ENCODE measurements around the gene ZNF541.
A peak's percentile ranks its signal among the peaks of the same experiment; 100 is the strongest.

The ZNF541 gene
- 1.7 to 2.9 (median 2.4) reads per million in 4 donors for total RNA-seq

- peak; percentile 69 to 88 (median 80) for DNase-seq
Measured at GRCh38 chr19:47573071-47574026, at the start of gene ZNF541. TSS of gene ZNF541 (minus strand) at chr19:47573148. CDS start at chr19:47555856, 17,292 bp downstream.

- no peak for DNase-seq
Measured at GRCh38 chr19:47619763-47620162, 46.8 kb upstream of the ZNF541 start.

- DNase-seq: no peak
Measured at GRCh38 chr19:47618771-47619170, 45.8 kb upstream of the ZNF541 start.

- DNase-seq: no peak
Measured at GRCh38 chr19:47615714-47616113, 42.8 kb upstream of the ZNF541 start.

GRCh38 chr19:47615230-47615629 is 42.3 kb upstream of the ZNF541 start:
- no peak for DNase-seq

- no peak for DNase-seq
Measured at GRCh38 chr19:47614559-47614958, 41.6 kb upstream of the ZNF541 start.

- DNase-seq: no peak
Measured at GRCh38 chr19:47614021-47614295, 41.0 kb upstream of the ZNF541 start.

- DNase-seq: no peak
Measured at GRCh38 chr19:47613165-47614020, 40.4 kb upstream of the ZNF541 start.

GRCh38 chr19:47610902-47611301 is 38.0 kb upstream of the ZNF541 start:
- no peak for DNase-seq

GRCh38 chr19:47609906-47610894 is 37.3 kb upstream of the ZNF541 start:
- peak in 4 of 5 donors; percentile 35 to 52 (median 39) for DNase-seq

GRCh38 chr19:47608969-47609905 is 36.3 kb upstream of the ZNF541 start, which contains the start of gene BICRA:
TSS of gene BICRA (plus strand) at chr19:47609134. CDS start at chr19:47673575, 64,441 bp downstream.
- peak; percentile 63 to 84 (median 73) for DNase-seq

GRCh38 chr19:47608074-47608918 is 35.3 kb upstream of the ZNF541 start:
- peak; percentile 90 to 95 (median 93) for DNase-seq

GRCh38 chr19:47607564-47608073 is 34.7 kb upstream of the ZNF541 start:
- no peak for DNase-seq

- no peak for DNase-seq
Measured at GRCh38 chr19:47603706-47604565, 31.0 kb upstream of the ZNF541 start.

GRCh38 chr19:47601180-47601904 is 28.4 kb upstream of the ZNF541 start:
- DNase-seq: no peak

GRCh38 chr19:47600246-47601179 is 27.6 kb upstream of the ZNF541 start:
- DNase-seq: peak; percentile 97 to 99 (median 99)

All from T-helper 1 cell (primary cell).